GM19467 (cell line): ENCODE results near the gene MRPL57.
"Not testable (repeated sequence)": the region's sequence is repeated elsewhere in the genome, so short reads cannot be mapped to it uniquely, and the experiment has no call there.

Experiments used
- ATAC-seq: cut with Tn5 transposase; IDR thresholded peaks from one replicate; pipeline ENCODE4 v1.9.1; 2021; ENCODE audit warnings: mild to moderate bottlenecking, moderate library complexity; ENCODE audit not compliant: unreplicated experiment

MRPL57 gene

DNA sequence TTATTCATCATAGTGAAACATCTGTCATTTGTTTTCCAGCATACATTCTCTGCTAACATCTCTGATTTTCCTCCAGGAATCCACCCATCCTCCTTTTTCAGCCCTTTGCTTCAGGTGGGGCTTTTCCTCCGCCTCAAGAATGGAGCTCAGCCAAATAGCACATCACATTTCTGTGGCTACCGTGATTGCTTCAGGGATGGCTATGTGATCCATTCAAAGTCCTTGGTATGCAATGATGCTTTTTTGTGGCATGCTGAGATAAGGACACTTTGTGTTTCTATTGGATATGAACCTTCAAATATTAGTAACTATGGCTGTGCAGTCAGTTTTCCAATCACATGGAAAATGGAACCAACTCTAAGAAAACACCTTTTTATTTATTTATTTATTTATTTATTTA is 18.3 kb downstream of the MRPL57 start:
- ATAC-seq, result not testable (repeated sequence)

DNA sequence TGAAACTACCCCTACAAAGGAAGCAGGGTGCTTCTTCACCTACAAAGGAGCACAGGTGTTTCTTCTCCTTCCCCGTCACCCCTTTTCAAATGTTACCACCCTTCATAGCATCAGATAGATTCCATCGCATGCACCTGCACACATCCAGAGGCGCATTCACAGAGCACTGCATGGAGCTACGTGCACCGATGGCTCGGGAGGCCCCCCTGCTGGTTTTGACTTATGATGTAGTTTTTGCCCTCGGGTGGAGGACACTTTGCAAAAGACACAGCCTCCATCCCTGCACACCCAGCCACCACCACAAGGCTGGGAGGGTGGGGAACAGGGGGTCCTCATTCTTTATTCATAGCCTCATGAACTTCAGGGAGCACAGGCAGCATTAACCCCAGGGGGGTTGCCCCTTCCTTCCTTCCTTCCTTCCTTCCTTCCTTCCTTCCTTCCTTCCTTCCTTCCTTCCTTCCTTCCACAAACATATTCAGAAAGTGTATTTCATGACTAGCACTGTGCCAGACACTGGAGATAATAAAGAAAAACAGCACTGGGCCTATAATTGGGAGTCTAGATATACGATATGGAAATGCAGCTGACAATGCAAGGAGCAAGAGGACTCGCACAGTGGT is 21.3 kb downstream of the MRPL57 start:
- not testable (repeated sequence) for ATAC-seq

DNA sequence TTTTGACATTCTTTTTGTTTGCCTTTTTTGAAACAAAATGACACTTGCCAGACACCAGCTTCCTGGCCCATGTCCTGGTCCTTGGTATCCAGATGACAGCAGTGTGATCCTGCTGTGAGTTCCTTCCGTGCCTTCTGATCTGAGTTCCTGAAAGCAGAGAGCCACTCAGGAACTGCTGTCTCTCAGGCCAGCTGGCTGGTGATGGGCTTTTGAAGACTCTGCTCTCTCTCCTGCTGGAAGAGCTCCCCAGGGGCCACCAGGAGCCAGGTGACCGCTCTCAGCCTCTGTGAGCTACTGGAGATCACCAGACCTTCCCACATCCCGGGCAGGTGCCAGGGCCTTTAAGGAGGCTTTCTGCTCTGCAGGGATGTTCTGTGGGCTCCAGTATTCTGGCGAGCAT is 21.9 kb downstream of the MRPL57 start:
- not testable (repeated sequence) for ATAC-seq

DNA sequence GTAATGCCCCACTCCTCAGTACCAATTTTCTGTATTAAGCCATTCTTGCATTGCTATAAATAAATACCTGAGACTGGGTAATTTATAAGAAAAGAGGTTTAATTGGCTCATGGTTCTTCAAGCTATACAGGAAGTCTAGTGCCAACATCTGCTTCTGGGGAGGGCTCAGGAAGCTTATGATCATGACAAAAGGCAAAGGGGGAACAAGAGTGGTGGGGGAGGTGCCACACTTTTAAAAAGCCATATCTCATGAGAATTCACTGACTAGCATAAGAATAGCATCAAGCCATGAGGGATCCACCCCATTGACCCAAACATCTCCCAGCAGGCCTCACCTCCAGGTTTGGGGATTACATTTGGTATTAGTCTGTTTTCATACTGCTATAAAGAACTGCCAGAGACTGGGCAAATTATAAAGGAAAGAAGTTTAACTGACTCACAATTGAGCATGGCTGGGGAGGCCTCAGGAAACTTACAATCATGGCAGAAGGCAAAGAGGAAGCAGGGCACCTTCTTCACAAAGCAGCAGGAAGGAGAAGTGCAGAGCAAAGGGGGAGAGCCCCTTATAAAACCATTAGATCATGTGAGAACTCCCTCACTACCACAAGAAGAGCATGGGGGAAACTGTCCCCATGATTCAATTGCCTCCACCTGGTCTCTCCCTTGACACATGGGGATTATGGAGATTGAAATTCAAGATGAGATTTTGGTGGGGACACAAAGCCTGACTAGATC is 25.2 kb downstream of the MRPL57 start:
- not testable (repeated sequence) for ATAC-seq

DNA sequence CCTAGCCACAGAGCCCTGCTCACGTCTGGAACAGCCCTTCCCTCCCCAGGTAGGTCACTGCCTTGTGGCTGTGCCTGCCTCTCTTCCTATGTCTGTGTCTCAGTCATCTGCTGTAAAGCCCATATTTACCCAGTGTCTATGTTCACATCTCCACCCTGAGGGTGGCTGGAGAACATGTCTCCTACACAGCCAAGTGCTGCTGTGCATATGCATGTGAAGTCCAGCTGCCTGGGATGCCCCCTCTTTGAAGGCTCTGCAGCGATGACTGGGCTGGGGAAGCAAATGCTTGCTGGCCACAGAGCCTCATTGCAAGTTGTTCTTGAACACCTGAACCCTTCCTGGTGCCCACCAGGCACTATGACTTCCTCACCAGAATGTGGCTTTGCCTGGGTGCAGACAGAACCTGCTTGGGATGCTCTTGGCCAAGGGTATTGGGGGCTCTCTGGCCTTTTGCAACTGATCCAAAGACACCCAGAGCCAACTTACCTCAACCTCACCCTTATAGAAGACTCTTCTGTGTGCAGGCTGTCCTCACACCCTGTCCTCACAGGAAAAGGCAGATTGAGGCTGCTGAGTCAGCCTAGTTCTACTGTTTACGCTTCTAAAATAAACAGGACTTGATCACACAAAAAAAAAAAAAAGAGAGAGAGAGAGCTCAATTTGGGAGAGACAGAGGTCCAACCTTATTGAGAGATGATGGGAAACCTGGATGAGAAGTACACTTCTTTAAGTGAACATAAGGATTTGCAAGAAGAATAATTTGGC is 26.5 kb downstream of the MRPL57 start:
- ATAC-seq, result no peak

DNA sequence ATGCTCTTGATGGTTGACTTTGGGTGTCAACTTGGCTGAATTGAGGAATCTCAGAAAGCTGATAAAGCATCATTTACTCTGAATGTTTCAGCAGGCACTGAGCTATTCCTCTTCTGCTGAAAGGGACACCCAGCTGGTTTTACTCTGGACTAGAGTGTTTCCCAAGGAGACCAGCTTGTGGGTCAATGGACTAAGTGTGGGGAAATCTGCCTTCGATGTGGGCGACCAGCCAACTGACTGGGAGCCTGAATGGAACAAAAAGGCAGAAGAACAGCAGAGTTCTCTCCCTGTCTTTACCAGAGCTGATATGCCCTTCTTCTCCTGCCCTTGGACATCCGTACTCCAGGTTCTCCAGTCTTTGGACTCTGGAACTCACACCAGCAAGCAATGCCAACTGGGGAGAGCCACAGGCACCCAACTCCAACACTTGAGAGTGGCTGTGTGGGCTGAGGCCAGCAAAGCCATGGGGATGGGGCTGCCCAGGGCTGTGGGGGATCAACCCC is 32.2 kb downstream of the MRPL57 start:
- no peak for ATAC-seq

DNA sequence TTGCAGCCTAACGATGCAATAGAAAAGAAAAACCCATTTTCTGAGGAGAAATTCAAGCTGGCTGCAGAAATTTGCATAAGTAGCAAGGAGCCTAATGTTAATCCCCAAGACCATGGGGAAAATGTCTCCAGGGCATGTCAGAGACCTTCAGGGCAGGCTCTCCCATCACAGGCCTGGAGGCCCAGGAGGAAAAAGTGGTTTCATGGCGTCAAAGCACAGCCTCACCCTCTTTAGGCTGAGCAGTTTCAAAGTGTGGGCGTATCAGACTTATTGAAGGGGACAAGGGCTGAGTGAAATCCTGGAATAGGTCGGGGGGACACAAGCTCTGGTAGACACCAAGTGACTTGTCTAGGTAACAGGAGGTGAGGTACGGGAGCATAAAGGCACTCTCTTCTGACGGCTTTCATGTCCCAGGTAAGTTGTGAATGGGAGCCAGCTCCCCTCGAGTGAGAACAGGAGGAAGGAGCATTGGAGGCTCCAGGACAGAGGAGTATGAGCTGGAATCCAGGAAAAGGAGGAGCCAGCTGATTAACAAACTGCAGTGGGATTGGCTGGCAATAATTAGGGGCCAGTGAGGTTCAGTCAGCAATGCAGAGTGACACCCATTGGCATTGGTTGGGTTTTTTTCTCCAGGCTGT is 35.8 kb downstream of the MRPL57 start:
- ATAC-seq, result no peak

DNA sequence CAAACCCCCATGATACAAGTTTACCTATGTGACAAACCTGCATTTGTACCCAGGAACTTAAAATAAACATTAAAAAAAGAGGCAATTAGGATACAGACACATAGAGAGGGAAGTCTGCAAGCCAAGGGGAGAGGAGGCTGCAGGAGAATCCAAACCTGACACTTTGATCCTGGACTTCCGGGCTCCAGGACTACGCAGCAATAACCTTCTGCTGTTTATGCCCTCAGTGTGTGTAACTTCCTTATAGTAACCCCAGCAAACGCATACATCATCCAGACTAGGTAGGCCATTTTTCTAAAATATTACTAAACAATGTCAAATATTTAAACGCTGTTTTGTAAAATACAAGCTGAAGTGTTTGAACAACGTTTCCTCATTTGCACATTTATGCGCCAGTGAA is 39.0 kb downstream of the MRPL57 start:
- not testable (repeated sequence) for ATAC-seq

DNA sequence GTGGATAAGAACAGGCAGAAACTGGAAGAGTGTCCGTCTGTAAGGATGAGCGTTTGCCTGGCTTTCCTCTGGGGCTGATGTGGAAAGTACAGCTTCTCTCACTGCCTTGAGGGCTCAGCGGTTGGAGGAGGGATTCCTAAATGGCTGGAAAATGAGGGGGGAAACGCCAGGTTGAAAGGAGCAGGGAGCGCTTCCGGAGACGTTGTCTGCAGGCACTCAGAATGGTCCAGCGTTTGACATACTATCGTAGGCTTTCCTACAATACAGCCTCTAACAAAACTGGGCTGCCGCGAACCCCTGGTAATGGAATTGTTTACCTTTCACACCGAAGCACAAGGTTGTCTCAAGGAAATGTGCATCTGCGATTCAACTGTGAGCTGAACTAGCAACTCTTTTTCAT is 39.9 kb downstream of the MRPL57 start:
- ATAC-seq, result no peak

DNA sequence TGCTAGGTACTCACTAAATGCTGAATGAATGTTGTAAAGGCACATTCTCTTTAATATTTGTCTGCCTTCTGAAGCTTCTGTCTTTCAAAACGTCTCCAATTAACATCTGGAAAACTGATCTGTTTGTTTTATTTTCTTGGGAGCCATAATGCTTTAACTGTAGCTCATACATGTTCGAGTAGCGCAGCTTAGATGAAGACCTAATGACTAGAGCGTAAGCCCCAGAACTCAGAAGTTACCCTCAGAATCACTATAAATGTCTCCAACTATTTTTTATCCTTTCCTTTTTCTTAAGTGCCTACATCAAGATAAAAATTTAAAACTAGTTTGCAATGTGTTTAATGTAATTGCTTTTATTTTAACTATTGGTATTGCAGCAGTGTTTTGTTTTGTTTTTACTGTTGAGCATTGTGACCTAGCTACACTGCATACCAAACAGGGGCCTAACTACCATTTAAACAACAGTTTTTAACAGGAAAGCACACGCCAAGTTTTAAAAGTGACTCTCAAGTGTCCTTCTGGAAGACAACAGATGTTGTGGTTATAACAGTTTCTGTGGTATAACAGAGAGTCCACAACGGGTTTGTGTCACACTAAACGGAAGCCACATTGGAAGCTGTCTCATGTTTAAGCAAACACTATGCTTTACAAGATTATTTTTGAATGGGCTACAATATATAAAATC is 42.0 kb downstream of the MRPL57 start:
- peak; percentile 98 for ATAC-seq

DNA sequence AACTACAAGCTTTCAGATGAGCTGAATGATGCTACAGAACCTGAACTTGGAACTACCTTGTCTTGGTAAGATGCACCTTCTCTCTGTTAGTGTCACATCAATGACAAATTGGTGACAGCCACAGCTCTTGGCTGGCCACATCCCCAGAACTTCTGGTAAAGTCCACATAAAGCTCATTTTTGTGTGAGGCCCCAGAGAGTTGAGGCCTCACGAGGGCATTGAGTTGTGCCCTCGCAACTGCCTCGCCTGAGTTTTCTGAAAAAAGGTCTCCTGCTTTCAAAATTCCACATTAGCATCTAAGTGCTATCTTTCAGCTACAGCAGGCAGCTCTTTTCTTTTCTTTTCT is 42.6 kb downstream of the MRPL57 start:
- ATAC-seq, result peak; percentile 43

DNA sequence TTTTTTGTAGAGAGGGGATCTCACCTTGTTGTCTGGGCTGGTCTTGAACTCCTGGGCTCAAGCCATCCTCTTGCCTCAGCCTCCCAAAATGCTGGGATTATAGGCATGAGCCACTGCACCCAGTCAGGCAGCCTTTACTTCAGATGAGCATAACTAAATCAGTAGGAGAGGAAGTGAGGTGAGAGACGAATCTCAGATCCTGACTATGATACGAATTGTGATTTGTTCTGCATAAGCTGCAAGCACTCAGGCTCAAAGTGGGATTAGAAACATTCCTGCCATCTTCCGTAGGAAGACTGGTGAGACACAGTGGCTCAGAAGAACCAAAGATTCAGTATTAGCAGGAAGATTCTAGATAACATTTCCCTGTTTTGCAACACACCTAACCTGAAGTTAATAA is 43.3 kb downstream of the MRPL57 start:
- not testable (repeated sequence) for ATAC-seq

DNA sequence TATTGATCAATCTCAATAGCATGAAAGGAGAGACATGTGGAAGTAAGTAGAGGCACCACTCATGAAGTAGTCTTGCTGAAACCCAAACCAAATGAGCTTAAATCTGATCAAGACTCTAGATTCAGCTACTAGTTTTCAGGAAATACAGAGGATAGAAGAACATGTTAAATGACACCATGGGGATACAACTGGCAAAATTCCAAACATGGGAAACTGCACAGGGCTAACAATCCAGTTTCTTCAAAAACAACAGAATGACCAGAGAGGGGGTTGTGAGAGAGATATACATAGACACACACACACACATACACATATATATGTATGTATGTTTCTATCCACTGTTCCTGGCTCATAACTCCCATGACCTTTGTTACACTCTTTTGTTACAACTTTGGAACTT is 44.8 kb downstream of the MRPL57 start:
- no peak for ATAC-seq

DNA sequence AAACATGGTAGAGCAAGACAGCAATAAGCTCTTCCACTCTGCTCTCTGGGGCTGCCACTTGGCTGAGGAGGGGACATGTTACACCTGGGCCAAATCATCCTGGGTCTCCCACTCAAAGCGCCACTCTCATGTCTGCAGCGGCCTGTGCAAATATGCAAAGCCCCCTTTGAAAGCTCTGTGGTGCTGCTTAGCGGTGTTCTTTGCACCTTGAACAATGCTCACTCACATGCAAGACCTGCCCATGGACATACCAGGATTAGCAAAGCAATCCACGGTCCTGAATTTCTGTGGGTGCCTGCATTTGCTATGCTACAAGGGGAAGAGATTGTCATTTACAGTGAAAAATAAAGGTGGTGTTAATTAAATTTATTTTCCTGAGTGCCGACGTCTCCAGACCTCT is 48.6 kb downstream of the MRPL57 start:
- ATAC-seq, result no peak

DNA sequence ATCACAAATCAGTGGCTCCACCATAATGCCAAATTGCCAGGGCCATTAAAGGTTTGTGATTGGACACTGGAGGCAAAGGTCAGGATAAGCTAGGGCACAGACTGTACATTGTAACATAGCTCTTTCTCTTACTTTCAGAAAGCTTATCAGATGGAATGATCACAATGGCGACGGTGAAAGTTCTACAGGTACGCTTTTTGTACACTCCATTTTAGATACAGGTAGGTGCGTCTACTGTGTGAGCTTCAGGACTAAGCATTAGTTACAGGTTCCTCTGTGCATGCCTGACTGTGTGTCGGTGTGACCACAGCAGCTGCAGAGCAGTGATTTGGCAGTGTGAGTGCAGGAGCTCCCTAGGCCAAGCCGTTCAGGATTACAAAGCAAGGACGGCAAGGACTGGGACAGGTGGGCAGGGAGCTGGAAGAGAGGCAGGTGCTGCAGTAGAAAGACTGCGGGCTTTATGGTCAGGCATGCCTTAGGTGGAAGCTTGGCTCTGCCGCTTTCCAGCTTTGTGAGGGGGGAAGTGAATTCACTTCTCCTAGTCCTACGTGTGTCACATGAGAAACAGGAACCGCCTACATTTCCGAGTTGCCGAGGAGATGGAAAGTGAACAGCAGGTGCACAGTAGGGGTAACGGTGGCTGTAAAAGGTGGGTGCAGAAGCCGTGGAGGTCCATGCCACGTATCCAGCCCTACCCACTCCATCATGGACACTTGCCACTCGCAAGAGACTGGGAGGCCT is 49.6 kb downstream of the MRPL57 start:
- no peak for ATAC-seq

DNA sequence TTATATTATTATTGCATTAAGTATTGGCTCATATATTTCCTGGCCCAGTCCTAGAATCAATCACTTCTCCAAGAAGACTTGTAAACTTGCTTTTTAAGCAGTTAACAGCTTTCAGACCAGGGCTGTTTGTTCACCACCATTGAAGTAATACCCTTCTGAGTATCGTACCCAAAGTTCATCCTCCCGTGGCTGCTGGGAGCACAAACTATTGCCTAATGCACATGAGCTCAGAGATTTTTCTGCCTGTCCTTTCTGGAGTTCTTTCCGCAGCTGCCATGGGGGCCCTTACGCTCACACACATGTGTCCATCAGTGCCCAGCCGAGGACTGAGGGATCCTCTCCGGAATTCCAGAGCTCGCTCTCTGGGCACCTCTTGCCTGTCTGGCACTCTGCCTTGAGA is 51.5 kb downstream of the MRPL57 start:
- no peak for ATAC-seq
